CD4-positive, alpha-beta T cell (primary cell): Measurements from ENCODE around the gene CBL. TPM values are rescaled to one million over a fixed set of nuclear protein-coding genes. Genes with fewer than 3 reads are reported as not detected.

ENCODE experiments used
- ATAC-seq: fragments of 200-7000 bp; cut with Tn5 transposase; one replicate; pipeline ENCODE4 v1.10.0; 2022; ENCODE audit warnings: mild to moderate bottlenecking; ENCODE audit not compliant: poor library complexity
- CTCF ChIA-PET: fragments of 350-600 bp; sonication (Branson Sonifier 250); formaldehyde crosslinking; loops from one replicate; lab custom pipeline; 2021; ENCODE audit warnings: antibody characterized with exemption, inconsistent platforms; lab: Charles Lee
- POLR2A ChIA-PET: fragments of 350-600 bp; sonication (Branson Sonifier 250); formaldehyde crosslinking; loops from one replicate; lab custom pipeline; 2021; ENCODE audit warnings: antibody characterized with exemption, inconsistent platforms; lab: Charles Lee
- DNase-seq, 14 experiments: peaks; one replicate each; pipeline ENCODE4 v3.0.0-alpha.2; 2013 to 2020; ENCODE audit warnings: mixed read lengths in 2 of 14
- H3K27ac ChIP-seq, 2 donors: one replicate each; pipeline versions ENCODE4 v1.5.1 to v1.7.0; 2013; ENCODE audit warnings: low read length in 2 of 2, low read depth in 1 of 2, mild to moderate bottlenecking in 1 of 2
- H3K27me3 ChIP-seq, 2 experiments: 1 replicate in 1 of 2; 2 replicates in 1 of 2; pipeline versions ENCODE4 v1.6.1 to v1.7.0; 2013; ENCODE audit warnings: low read length in 2 of 2, control low read depth in 1 of 2, mild to moderate bottlenecking in 1 of 2, moderate library complexity in 1 of 2; ENCODE audit not compliant: insufficient read depth in 2 of 2, control insufficient read depth in 1 of 2
- H3K36me3 ChIP-seq: one replicate; pipeline ENCODE4 v1.6.1; 2013; ENCODE audit warnings: low read length, control low read depth; ENCODE audit not compliant: insufficient read depth
- H3K4me1 ChIP-seq: one replicate; pipeline ENCODE4 v1.6.1; 2013; ENCODE audit warnings: low read length, control low read depth; ENCODE audit not compliant: insufficient read depth
- H3K4me3 ChIP-seq: one replicate; pipeline ENCODE4 v1.5.1; 2013; ENCODE audit warnings: mild to moderate bottlenecking, low read length, moderate library complexity
- H3K9me3 ChIP-seq, 2 experiments: 1 replicate in 1 of 2; 2 replicates in 1 of 2; pipeline versions ENCODE4 v1.6.1 to v1.7.0; 2013; ENCODE audit warnings: low read length in 2 of 2, mild to moderate bottlenecking in 2 of 2, control low read depth in 1 of 2, moderate library complexity in 1 of 2; ENCODE audit not compliant: control insufficient read depth in 1 of 2, insufficient read depth in 1 of 2
- H3K27ac Mint-ChIP-seq: one replicate; pipeline ENCODE4 v1.8.0; 2020; ENCODE audit warnings: mixed read lengths
- H3K27me3 Mint-ChIP-seq: one replicate; pipeline ENCODE4 v1.8.0; 2021; ENCODE audit warnings: mixed read lengths
- H3K36me3 Mint-ChIP-seq: one replicate; pipeline ENCODE4 v1.8.0; 2021; ENCODE audit warnings: low read depth, mixed read lengths
- H3K4me1 Mint-ChIP-seq: one replicate; pipeline ENCODE4 v1.8.0; 2021; ENCODE audit warnings: low read depth, mixed read lengths
- H3K4me3 Mint-ChIP-seq: one replicate; pipeline ENCODE4 v1.8.0; 2020; ENCODE audit warnings: mild to moderate bottlenecking, mixed read lengths
- H3K9me3 Mint-ChIP-seq: one replicate; pipeline ENCODE4 v1.8.0; 2020; ENCODE audit warnings: mixed read lengths
- CTCF ChIP-seq: fragments of 200-600 bp; IDR thresholded peaks from one replicate; pipeline ENCODE4 v1.8.0; 2022; ENCODE audit warnings: antibody characterized with exemption, mild to moderate bottlenecking
- intact Hi-C, 2 experiments: fragments of 100-400 bp; cut with DNase I in 1 of 2; cut with micrococcal nuclease in 1 of 2; formaldehyde crosslinking; loops; one replicate each; pipeline versions ENCODE4 v1.15.1 to v1.9.0; 2023 to 2025; cut with DNase I, micrococcal nuclease
- total RNA-seq, 174 experiments: library from RNA in 2 of 174; stranded (reverse) in 2 of 174; gene quantifications; one replicate each; pipeline ENCODE4 v1.2.3 and lab custom pipeline; 2021 to 2026

The CBL gene
- total RNA-seq, 2 experiments from 2014 or later: 19.5 to 20.8 TPM

DNA sequence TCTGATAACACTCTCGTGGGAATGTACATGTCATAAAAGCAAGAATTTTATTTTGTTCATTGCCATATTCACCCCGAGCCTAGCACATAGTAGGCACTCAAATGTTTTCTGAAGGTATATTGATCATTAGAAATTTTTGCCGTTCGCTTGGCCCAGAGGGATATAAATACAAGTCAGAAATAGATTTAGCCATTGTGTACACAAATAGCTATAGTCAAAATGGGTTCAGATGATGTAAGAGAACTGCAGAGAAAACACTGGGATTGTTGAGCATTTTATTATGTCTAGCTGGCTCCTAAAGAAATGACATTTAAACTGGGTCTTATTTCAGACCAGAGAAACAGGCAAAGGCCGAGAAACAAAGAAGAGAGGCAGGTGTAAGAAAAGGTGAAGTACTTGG, 61.5 kb downstream of the CBL start:
- Mint-ChIP-seq H3K27ac (peak overlapping the region; percentile 90), H3K27me3 (no peaks in the 10 kb centered on the region), H3K4me1 (peaks cover 48% of the 10 kb centered on the region), H3K9me3 (no peaks in the 10 kb centered on the region), H3K4me3 (peak overlapping the region; percentile 69), H3K36me3 (peaks cover 12% of the 10 kb centered on the region)
- no peaks in the 10 kb centered on the region for H3K27me3 ChIP-seq
- ATAC-seq (no peak), DNase-seq (no peak)
- H3K4me1 ChIP-seq: peaks cover 42% of the 10 kb centered on the region
- peak overlapping the region; percentile 47 to 52 for H3K27ac ChIP-seq
- H3K36me3 ChIP-seq: peaks cover 8% of the 10 kb centered on the region
- H3K4me3 ChIP-seq: no peak overlapping the region
- ChIA-PET POLR2A (interaction anchor here (0.6 to 3.4 kb wide), 7 partner anchors 9 to 61 kb away, joined by 3 to 19 read pairs (median 5); partner anchors contain the start of gene CBL), CTCF (interaction anchor here (1.2 kb wide), 1 partner anchor 51 kb away, joined by 3 read pairs; no protein-coding TSS in a partner anchor)
- no peak for TF ChIP-seq CTCF
- H3K9me3 ChIP-seq: no peaks in the 10 kb centered on the region
- intact Hi-C loops: loop anchor here in 1 of 2 experiments (2.0 kb wide), 1 partner anchor 27 kb away; no protein-coding TSS in a partner anchor

DNA sequence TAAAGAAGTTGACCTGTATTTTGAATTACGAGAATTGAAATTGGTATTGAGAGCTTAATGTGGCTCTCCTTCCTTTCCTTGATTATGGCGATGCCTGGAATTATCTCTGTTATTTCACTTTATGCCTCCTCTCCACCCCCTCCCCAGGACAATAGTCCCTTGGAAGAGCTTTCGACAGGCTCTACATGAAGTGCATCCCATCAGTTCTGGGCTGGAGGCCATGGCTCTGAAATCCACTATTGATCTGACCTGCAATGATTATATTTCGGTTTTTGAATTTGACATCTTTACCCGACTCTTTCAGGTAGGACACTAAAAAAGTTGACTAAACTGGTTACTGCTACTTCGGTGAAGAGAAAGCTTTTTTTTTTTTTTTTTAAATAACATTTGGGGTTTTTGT, 67.6 kb downstream of the CBL start:
- intact Hi-C loops: no loop called here
- ChIA-PET POLR2A (interaction anchor here (1.2 kb wide), 1 partner anchor 11 kb away, joined by 5 read pairs; no protein-coding TSS in a partner anchor), CTCF (interaction anchor here (0.5 to 1.5 kb wide), 7 partner anchors 9 to 105 kb away, joined by 3 to 8 read pairs (median 3); partner anchors contain the start of gene CBL)
- no peak overlapping the region for H3K4me3 Mint-ChIP-seq
- Histone ChIP-seq H3K4me1 (peaks cover 10% of the 10 kb centered on the region), H3K36me3 (peaks cover 64% of the 10 kb centered on the region), H3K27ac (no peak overlapping the region), H3K4me3 (no peak overlapping the region), H3K9me3 (no peaks in the 10 kb centered on the region), H3K27me3 (no peaks in the 10 kb centered on the region)
- no peak for TF ChIP-seq CTCF
- H3K4me1 Mint-ChIP-seq: peaks cover 30% of the 10 kb centered on the region
- no peak for ATAC-seq
- H3K27ac Mint-ChIP-seq: peak overlapping the region; percentile 12
- no peak for DNase-seq
- peaks cover 66% of the 10 kb centered on the region for H3K36me3 Mint-ChIP-seq
- no peaks in the 10 kb centered on the region for H3K9me3 Mint-ChIP-seq
- no peaks in the 10 kb centered on the region for H3K27me3 Mint-ChIP-seq

DNA sequence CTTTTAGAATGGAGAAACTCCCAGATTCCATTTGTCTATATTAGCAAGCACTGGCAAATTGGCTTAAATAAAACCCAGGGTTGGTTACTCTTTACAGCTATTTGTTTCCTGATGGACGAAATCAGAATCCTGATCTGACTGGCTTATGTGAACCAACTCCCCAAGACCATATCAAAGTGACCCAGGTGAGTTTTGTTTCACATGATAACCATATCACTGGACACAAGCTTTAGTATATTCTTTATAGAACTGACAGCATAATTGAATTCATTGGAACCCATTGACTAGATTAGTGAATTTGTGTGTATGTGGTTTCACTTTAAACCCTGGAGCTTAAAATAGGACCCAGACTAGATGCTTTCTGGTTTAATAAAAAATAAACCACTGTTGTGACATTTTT, 71.5 kb downstream of the CBL start:
- intact Hi-C loops: no loop called here
- no peak for TF ChIP-seq CTCF

More for the DNA sequence above, 71.5 kb downstream of the CBL start:
- H3K27me3 Mint-ChIP-seq: no peaks in the 10 kb centered on the region
- H3K36me3 ChIP-seq: peaks cover 71% of the 10 kb centered on the region
- CTCF ChIA-PET: interaction anchor here (1.5 kb wide), 1 partner anchor 17 kb away, joined by 6 read pairs; no protein-coding TSS in a partner anchor
- POLR2A ChIA-PET: interaction anchor here (0.9 to 1.3 kb wide), 2 partner anchors 10 to 169 kb away, joined by 3 to 6 read pairs; no protein-coding TSS in a partner anchor
- no peak overlapping the region for H3K27ac Mint-ChIP-seq
- H3K27ac ChIP-seq: no peak overlapping the region
- ATAC-seq (no peak), DNase-seq (no peak)
- no peaks in the 10 kb centered on the region for H3K9me3 Mint-ChIP-seq
- H3K4me1 ChIP-seq: peaks cover 2% of the 10 kb centered on the region
- peaks cover 84% of the 10 kb centered on the region for H3K36me3 Mint-ChIP-seq
- no peak overlapping the region for H3K4me3 ChIP-seq
- no peaks in the 10 kb centered on the region for H3K27me3 ChIP-seq
- peaks cover 34% of the 10 kb centered on the region for H3K4me1 Mint-ChIP-seq
- no peaks in the 10 kb centered on the region for H3K9me3 ChIP-seq
- H3K4me3 Mint-ChIP-seq: no peak overlapping the region
